Gastrocnemius medialis (tissue), 4 donors: ENCODE measurements around the gene ROBO4.

Experiments
- POLR2A ChIP-seq, 2 donors: fragments of 450-650 bp; IDR thresholded peaks; one replicate each; pipeline ENCODE4 v1.6.1; 2017; ENCODE audit warnings: antibody characterized with exemption in 2 of 2, mild to moderate bottlenecking in 2 of 2, moderate library complexity in 2 of 2
- TF ChIP-seq, protein P1 (sequence below), 5 experiments: fragments of 450-650 bp in 3 of 5; fragments of 200-600 bp in 2 of 5; sonication (generic) in 2 of 5; IDR thresholded peaks in 4 of 5; conservative IDR thresholded peaks in 1 of 5; 1 replicate in 4 of 5; 2 replicates in 1 of 5; pipeline ENCODE4 v1.5.1; 2016 to 2019; ENCODE audit warnings: antibody characterized with exemption in 5 of 5, mild to moderate bottlenecking in 3 of 5, moderate library complexity in 3 of 5

DNA sequence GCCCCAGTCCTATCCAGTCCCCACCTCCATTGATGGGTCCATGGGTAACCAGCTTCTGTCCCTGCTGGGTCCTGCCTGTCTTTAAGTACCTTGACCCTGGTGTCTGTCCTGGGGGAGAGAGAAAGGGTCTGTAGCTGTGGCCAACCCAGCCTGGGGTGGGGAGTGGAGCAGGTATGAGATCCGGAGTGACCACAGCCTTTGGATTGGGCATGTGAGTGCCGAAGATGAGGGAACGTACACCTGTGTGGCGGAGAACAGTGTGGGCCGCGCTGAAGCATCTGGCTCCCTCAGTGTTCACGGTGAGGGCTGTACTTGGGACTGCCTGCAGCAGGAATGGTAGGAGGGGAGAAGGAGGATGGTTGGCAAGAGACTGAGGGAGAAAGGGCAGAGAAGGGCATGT, 27.2 kb downstream of the ROBO4 start:
- TF ChIP-seq, protein P1, sequence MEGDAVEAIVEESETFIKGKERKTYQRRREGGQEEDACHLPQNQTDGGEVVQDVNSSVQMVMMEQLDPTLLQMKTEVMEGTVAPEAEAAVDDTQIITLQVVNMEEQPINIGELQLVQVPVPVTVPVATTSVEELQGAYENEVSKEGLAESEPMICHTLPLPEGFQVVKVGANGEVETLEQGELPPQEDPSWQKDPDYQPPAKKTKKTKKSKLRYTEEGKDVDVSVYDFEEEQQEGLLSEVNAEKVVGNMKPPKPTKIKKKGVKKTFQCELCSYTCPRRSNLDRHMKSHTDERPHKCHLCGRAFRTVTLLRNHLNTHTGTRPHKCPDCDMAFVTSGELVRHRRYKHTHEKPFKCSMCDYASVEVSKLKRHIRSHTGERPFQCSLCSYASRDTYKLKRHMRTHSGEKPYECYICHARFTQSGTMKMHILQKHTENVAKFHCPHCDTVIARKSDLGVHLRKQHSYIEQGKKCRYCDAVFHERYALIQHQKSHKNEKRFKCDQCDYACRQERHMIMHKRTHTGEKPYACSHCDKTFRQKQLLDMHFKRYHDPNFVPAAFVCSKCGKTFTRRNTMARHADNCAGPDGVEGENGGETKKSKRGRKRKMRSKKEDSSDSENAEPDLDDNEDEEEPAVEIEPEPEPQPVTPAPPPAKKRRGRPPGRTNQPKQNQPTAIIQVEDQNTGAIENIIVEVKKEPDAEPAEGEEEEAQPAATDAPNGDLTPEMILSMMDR (IDR thresholded peaks at IDR 0.05 in 4 of 5, conservative IDR thresholded peaks at IDR 0.05 in 1 of 5): no peak
- TF ChIP-seq POLR2A (IDR thresholded peaks at IDR 0.05): no peak
